Pancreas (tissue), 10 donors: ENCODE measurements around the gene UBTD2. TPM values are rescaled to one million over a fixed set of nuclear protein-coding genes. Genes with fewer than 3 reads are reported as not detected.
"Not testable (repeated sequence)": the region's sequence is repeated elsewhere in the genome, so short reads cannot be mapped to it uniquely, and the experiment has no call there.

ENCODE experiments used
- ATAC-seq, 4 donors: fragments of 200-7000 bp; cut with Tn5 transposase; one replicate each; pipeline versions ENCODE4 v1.8.0 to v1.9.1; 2020; ENCODE audit warnings: mild to moderate bottlenecking in 4 of 4, moderate library complexity in 4 of 4
- DNase-seq, 6 donors: peaks; one replicate each; pipeline ENCODE4 v3.0.0-alpha.2; 2020
- FAIRE-seq: peaks from 2 replicates; lab custom pipeline; 2012; peaks lifted over from hg19 to GRCh38; lab: Jason Lieb, UNC
- H3K27ac ChIP-seq, 4 donors: fragments of 200-600 bp; sonication (generic); 1 replicate in 3 of 4; 2 replicates in 1 of 4; pipeline versions ENCODE4 v1.5.0 to v1.8.0; 2020
- H3K27me3 ChIP-seq, 4 donors: fragments of 200-600 bp; one replicate each; pipeline ENCODE4 v1.8.0; 2021
- H3K36me3 ChIP-seq, 3 donors: fragments of 200-600 bp; sonication (generic) in 1 of 3; one replicate each; pipeline versions ENCODE4 v1.5.0 to v1.8.0; 2020 to 2021
- H3K4me1 ChIP-seq, 3 donors: fragments of 200-600 bp; one replicate each; pipeline ENCODE4 v1.8.0; 2021
- H3K4me3 ChIP-seq, 4 donors: fragments of 200-600 bp; sonication (generic) in 2 of 4; one replicate each; pipeline versions ENCODE4 v1.5.0 to v1.8.0; 2020 to 2021
- H3K9me3 ChIP-seq, 4 donors: fragments of 200-600 bp; one replicate each; pipeline ENCODE4 v1.8.0; 2021
- WGBS, 2 donors: extraction: QIAGEN DNeasy Blood & Tissue Kit; methylation state at CpG; one replicate each; pipeline ENCODE4 v1.1.7; 2013; 5-methylcytosine and 5-hydroxymethylcytosine counted together
- intact Hi-C, 3 donors: fragments of 100-400 bp; cut with DNase I; formaldehyde crosslinking; loops; one replicate each; pipeline versions ENCODE4 v1.11.1 to v1.14.2; 2022
- polyA plus RNA-seq, 2 donors: library from polyadenylated mRNA; stranded (reverse); fragments of 200-250 nt; gene quantifications; one replicate each; pipeline ENCODE4 v1.2.3, GENCODE V29; 2013
- total RNA-seq, 6 donors: library from RNA; stranded (reverse); fragmentation: NEBNext Ultra II Directional in 4 of 6; extraction: Animal tissue kit (Norgen Biotek cat#: 25700) in 4 of 6; gene quantifications; one replicate each; pipeline versions ENCODE4 v1.2.1 to v1.2.4, GENCODE V29; 2021 to 2023
- TF ChIP-seq, protein P1 (sequence below), 4 donors: fragments of 200-600 bp; sonication (generic) in 3 of 4; IDR thresholded peaks; one replicate each; pipeline versions ENCODE4 v1.5.0 to v1.8.0; 2021; ENCODE audit warnings: antibody characterized with exemption in 4 of 4
- donor health status: healthy with polysubstance abuse.
- donor health status: DM: no; HTN: no; CAD: no; lungs with moderate emphysema.
- donor health status: DM: no; HTN: no; CAD: no.
- donor health status: control.
- donor health status: control.
- donor health status: Bipolar disorder and iron deficiency.
- donor health status: DM: yes; HTN: yes; CAD: no.
- donor health status: DM: no; HTN: no; CAD: no.
- donor health status: DM: no; HTN: no; CAD: no.
- donor health status: DM: yes; HTN: yes; CAD: no.

Gene UBTD2
- total and polyA plus RNA-seq, 8 donors = 4.5 to 12.9 (median 6.9) TPM

DNA sequence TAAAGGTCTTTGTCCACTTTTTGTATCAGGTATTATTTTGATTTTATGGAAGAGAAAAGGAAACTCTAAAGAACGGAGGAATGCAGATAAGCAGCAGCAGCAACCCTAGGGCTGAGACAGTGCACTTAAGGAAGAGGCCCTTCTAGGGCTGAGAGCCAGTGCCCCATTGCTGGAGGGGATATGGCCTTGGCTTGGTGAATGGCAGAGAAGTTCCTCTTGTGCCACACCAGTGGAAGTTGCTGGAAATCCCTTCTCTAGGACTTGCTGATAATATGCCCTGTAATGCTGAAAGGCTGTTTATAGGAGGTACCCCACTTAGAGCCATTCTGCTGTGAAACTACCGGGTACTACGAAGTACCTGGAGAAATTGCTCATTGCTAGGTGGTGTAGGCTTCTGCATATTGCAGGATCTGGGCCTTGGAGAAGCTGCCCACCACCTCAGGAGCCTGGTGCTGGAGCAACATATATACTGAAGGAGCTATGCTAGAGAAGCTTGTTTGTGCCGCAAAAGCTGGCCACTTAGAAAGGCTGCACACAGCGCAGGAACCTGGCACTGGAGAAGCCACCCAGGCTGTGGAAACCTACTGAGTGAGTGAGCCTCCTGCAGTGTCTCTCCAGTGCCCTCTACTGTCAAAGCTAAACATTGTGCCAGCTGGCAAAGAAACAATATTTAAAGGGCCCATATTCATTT, 9.6 kb upstream of the UBTD2 start:
- no peaks in the 10 kb centered on the region for H3K9me3 ChIP-seq
- ATAC-seq (peak; percentile 93 to 99 (median 99)), FAIRE-seq (peak; percentile 65), DNase-seq (peak; percentile 60 to 76 (median 70))
- WGBS, 2 donors = 26 to 28% methylated on average over 5 of the region's 5 CpGs
- H3K27me3 ChIP-seq = no peaks in the 10 kb centered on the region
- peaks cover 4 to 8% (median 5%) of the 10 kb centered on the region in 3 donors for H3K4me1 ChIP-seq
- H3K27ac ChIP-seq = no peak overlapping the region
- TF ChIP-seq, protein P1, sequence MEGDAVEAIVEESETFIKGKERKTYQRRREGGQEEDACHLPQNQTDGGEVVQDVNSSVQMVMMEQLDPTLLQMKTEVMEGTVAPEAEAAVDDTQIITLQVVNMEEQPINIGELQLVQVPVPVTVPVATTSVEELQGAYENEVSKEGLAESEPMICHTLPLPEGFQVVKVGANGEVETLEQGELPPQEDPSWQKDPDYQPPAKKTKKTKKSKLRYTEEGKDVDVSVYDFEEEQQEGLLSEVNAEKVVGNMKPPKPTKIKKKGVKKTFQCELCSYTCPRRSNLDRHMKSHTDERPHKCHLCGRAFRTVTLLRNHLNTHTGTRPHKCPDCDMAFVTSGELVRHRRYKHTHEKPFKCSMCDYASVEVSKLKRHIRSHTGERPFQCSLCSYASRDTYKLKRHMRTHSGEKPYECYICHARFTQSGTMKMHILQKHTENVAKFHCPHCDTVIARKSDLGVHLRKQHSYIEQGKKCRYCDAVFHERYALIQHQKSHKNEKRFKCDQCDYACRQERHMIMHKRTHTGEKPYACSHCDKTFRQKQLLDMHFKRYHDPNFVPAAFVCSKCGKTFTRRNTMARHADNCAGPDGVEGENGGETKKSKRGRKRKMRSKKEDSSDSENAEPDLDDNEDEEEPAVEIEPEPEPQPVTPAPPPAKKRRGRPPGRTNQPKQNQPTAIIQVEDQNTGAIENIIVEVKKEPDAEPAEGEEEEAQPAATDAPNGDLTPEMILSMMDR (IDR thresholded peaks at IDR 0.05) = peak; percentile 51 to 76 (median 69)
- no peak overlapping the region for H3K4me3 ChIP-seq
- intact Hi-C loops = loop anchor here in 1 of 3 donors (10.0 kb wide), 1 partner anchor 188 kb away; no protein-coding TSS in a partner anchor
- no peaks in the 10 kb centered on the region for H3K36me3 ChIP-seq

DNA sequence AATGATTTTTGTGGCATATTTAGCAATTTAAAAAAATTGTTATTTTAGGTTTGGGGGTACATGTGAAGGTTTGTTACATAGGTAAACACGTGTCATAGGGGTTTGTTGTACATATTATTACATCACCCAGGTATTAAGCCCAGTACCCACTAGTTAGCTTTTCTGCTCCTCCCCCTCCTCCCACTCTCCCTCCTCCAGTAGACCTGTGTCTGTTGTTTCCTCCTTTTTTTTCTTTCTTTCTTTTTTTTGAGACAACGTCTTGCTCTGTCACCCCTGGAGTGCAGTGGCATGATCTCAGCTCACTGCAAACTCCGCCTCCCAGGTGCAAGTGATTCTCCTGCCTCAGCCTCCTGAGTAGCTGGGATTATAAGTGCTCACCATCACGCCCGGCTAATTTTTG, 8.3 kb upstream of the UBTD2 start:
- not testable (repeated sequence) for H3K36me3 ChIP-seq, H3K27ac ChIP-seq, H3K9me3 ChIP-seq, H3K4me1 ChIP-seq, DNase-seq, H3K4me3 ChIP-seq, ATAC-seq, FAIRE-seq, H3K27me3 ChIP-seq
- intact Hi-C loops = loop anchor here in 1 of 3 donors (10.0 kb wide), 1 partner anchor 187 kb away; no protein-coding TSS in a partner anchor
- WGBS, 2 donors = 83 to 87% methylated on average over 5 of the region's 5 CpGs

DNA sequence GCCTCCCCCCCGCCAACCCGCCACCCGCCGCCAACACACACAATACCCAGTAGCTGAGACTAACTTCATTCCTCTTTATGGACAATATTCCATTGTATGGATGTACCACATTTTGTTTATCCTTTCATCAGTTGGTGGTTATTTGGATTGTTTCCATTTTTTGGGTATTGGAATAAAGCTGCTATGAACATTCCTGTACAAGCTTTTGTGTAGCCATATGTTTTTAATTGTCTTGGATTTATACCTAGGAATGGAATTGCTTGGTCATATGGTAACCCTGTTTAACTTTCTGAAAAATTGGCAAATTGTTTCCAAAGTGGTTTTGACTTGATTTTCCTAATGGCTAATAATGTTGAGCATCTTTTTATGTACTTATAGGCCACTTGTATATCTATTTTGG, 4.9 kb upstream of the UBTD2 start:
- no peaks in the 10 kb centered on the region for H3K36me3 ChIP-seq
- intact Hi-C loops = loop anchor here in 1 of 3 donors (5.0 kb wide), 1 partner anchor 186 kb away; no protein-coding TSS in a partner anchor
- WGBS, 2 donors = 98% methylated on average over 4 of the region's 4 CpGs
- ATAC-seq (no peak), DNase-seq (no peak), FAIRE-seq (no peak)
- H3K4me3 ChIP-seq = no peak overlapping the region
- TF ChIP-seq, protein P1 (IDR thresholded peaks at IDR 0.05) = no peak
- no peaks in the 10 kb centered on the region for H3K27me3 ChIP-seq
- no peaks in the 10 kb centered on the region for H3K9me3 ChIP-seq
- H3K27ac ChIP-seq = no peak overlapping the region
- H3K4me1 ChIP-seq = peaks cover 0 to 5% (median 0%) of the 10 kb centered on the region in 3 donors

DNA sequence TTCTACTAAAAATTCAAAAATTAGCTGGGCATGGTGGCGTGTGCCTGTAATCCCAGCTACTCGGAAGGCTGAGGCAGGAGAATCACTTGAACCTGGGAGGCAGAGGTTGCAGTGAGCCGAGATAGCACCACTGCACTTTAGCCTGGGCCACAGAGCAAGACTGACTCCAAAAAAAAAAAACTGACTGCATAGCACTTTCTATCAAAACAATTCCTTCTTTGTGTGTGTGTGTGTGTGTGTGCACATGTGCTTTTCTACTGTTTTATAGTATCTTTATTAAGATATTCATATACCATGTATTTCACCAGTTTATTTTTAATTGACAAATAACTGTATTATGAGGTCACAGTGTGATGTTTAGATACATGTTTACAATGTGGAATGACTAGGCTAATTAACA, 3.6 kb upstream of the UBTD2 start:
- not testable (repeated sequence) for ATAC-seq
- intact Hi-C loops = loop anchor here in 1 of 3 donors (5.0 kb wide), 1 partner anchor 185 kb away; no protein-coding TSS in a partner anchor
- WGBS, 2 donors = 88 to 96% methylated on average over 3 of the region's 3 CpGs

DNA sequence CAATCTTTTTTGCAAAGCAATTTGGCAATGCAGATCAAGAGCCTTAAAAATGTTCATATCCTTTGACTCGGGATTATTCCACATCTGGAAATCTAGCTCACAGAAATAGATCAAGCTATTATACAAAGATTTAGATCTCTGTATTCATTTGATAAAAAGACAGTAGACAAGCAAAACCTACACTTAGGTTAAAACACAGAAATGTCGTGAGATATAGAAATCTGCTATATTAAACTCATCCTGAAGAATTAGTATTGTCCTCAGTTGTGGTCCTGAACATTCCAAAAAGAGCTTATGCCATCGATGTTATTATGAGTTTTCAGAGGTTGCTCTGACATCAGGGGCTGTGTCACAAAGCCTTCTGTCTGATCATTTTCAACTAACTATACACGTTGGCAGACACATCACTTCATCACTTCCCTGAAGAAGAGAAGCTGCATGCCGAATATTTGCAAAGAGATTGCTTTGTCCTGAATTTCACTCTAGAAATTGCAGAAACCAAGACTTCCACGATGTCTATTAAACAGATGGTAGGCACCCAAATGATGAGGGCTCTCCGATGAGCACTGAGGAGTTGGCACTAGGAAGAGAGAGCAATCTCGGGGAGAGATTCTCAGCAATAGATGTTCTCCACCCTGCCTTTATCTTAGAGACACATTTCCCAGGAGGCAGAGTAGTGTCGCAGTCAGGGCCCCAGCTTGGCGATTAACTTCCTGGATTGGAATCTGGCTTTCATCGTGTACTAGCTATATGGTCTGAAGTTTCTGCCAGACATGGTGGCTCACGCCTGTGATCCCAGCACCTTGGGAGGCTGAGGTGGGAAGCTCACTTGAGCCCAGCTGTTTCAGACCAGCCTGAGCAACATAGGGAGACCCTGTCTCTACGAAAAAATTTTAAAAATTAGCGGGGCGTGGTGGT, 1.9 kb upstream of the UBTD2 start:
- Histone ChIP-seq H3K4me1 (peaks cover 8 to 19% (median 16%) of the 10 kb centered on the region in 3 donors), H3K27me3 (no peaks in the 10 kb centered on the region), H3K27ac (no peak overlapping the region), H3K4me3 (no peak overlapping the region), H3K9me3 (no peaks in the 10 kb centered on the region), H3K36me3 (no peaks in the 10 kb centered on the region)
- intact Hi-C loops = loop anchor here in 1 of 3 donors (5.0 kb wide), 1 partner anchor 183 kb away; no protein-coding TSS in a partner anchor
- DNase-seq (no peak), ATAC-seq (no peak), FAIRE-seq (no peak)
- WGBS, 2 donors = 76 to 82% methylated on average over 15 of the region's 15 CpGs
- TF ChIP-seq, protein P1 (IDR thresholded peaks at IDR 0.05) = no peak

More for the DNA sequence above, 3.6 kb upstream of the UBTD2 start:
- H3K27ac ChIP-seq, H3K36me3 ChIP-seq, H3K27me3 ChIP-seq, H3K4me1 ChIP-seq, FAIRE-seq, H3K4me3 ChIP-seq, DNase-seq, H3K9me3 ChIP-seq: not testable (repeated sequence)
